ENCODE results near the gene FBXL17. TPM values are rescaled to one million over a fixed set of nuclear protein-coding genes. Genes with fewer than 3 reads are reported as not detected.

FBXL17 gene
- total RNA-seq, 4 donors from 2014 or later, result 10.7 to 31.6 (median 22.1) TPM

- no peak overlapping the region for H3K4me3 ChIP-seq
- no peaks in the 10 kb centered on the region for H3K9me3 ChIP-seq
- no peaks in the 10 kb centered on the region for H3K4me1 ChIP-seq
- no peak for DNase-seq
- no peak overlapping the region for H3K27ac ChIP-seq
- H3K27me3 ChIP-seq, result no peaks in the 10 kb centered on the region
- H3K36me3 ChIP-seq, result peaks cover 0 to 3% (median 0%) of the 10 kb centered on the region in 3 donors
- TF ChIP-seq POLR2A (IDR thresholded peaks at IDR 0.05), result no peak
- no peak for TF ChIP-seq CTCF (IDR thresholded peaks at IDR 0.05)
Measured at GRCh38 chr5:107860044-107860443, 521.9 kb downstream of the FBXL17 start.

- Histone ChIP-seq H3K27ac (no peak overlapping the region), H3K9me3 (no peaks in the 10 kb centered on the region), H3K4me1 (no peaks in the 10 kb centered on the region), H3K27me3 (no peaks in the 10 kb centered on the region), H3K4me3 (no peak overlapping the region), H3K36me3 (peaks cover 0 to 3% (median 0%) of the 10 kb centered on the region in 3 donors)
- DNase-seq, result no peak
- TF ChIP-seq CTCF (IDR thresholded peaks at IDR 0.05) (no peak), POLR2A (IDR thresholded peaks at IDR 0.05) (no peak)
Measured at GRCh38 chr5:107858788-107859187, 523.1 kb downstream of the FBXL17 start.

- H3K27me3 ChIP-seq, result no peaks in the 10 kb centered on the region
- no peaks in the 10 kb centered on the region for H3K9me3 ChIP-seq
- H3K27ac ChIP-seq, result no peak overlapping the region
- no peaks in the 10 kb centered on the region for H3K4me1 ChIP-seq
- no peak for DNase-seq
- no peak overlapping the region for H3K4me3 ChIP-seq
- peaks cover 0 to 3% (median 0%) of the 10 kb centered on the region in 3 donors for H3K36me3 ChIP-seq
- TF ChIP-seq POLR2A (IDR thresholded peaks at IDR 0.05) (no peak), CTCF (IDR thresholded peaks at IDR 0.05) (no peak)
Measured at GRCh38 chr5:107858324-107858723, 523.6 kb downstream of the FBXL17 start.

DNA sequence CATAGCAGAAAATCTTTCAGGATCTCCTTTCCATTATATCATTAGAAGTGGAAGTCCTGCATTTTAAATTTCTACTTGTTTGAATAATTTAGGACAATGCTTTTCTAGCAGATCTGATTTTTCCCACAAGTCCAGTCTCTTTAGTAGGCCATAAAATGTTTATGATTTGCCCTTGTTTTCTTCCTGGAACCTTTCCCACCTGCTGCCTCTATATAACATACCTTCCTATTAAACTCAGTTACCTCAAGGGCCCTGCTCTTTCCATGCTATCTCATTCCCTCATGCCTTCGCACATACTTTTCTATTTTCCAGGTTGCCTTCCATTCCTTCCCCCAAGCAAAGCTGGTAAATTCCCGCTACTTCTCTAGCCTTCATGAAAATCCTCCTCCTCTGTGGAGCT is 524.1 kb downstream of the FBXL17 start:
- Histone ChIP-seq H3K36me3 (peaks cover 0 to 3% (median 0%) of the 10 kb centered on the region in 3 donors), H3K27me3 (no peaks in the 10 kb centered on the region), H3K9me3 (no peaks in the 10 kb centered on the region), H3K4me1 (no peaks in the 10 kb centered on the region), H3K27ac (no peak overlapping the region), H3K4me3 (no peak overlapping the region)
- TF ChIP-seq CTCF (IDR thresholded peaks at IDR 0.05) (no peak), POLR2A (IDR thresholded peaks at IDR 0.05) (no peak)
- DNase-seq, result no peak

DNA sequence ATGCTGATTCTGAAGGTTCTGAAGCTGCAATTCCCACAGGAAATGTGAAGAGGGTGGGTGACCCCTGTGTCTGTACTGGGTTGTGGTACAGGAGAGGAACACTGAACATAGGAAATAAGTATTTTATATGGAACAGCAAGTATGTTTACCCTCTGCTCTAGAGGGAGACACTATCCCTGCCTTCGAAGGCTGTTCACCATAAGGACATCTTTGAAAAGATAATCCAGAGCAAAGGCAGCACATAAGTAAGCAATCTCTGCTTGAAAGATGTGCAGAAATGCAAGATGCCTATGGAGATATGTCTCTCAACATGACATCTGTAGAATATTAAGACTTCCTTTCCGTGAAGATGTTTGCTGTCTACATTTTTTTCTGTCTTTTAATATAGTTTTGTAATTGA is 526.7 kb downstream of the FBXL17 start:
- no peak for DNase-seq
- H3K27ac ChIP-seq, result no peak overlapping the region
- no peaks in the 10 kb centered on the region for H3K36me3 ChIP-seq
- H3K9me3 ChIP-seq, result no peaks in the 10 kb centered on the region
- no peak for TF ChIP-seq POLR2A (IDR thresholded peaks at IDR 0.05)
- no peak for TF ChIP-seq CTCF (IDR thresholded peaks at IDR 0.05)
- no peaks in the 10 kb centered on the region for H3K4me1 ChIP-seq
- no peaks in the 10 kb centered on the region for H3K27me3 ChIP-seq
- H3K4me3 ChIP-seq, result no peak overlapping the region

- H3K36me3 ChIP-seq, result no peaks in the 10 kb centered on the region
- H3K9me3 ChIP-seq, result no peaks in the 10 kb centered on the region
- H3K4me3 ChIP-seq, result no peak overlapping the region
- H3K27me3 ChIP-seq, result no peaks in the 10 kb centered on the region
- no peaks in the 10 kb centered on the region for H3K4me1 ChIP-seq
- TF ChIP-seq POLR2A (IDR thresholded peaks at IDR 0.05) (no peak), CTCF (IDR thresholded peaks at IDR 0.05) (no peak)
- H3K27ac ChIP-seq, result no peak overlapping the region
- no peak for DNase-seq
Measured at GRCh38 chr5:107853696-107854095, 528.2 kb downstream of the FBXL17 start.

Data from Peyer's patch (tissue), 4 donors.